OCI-LY7 (cell line): ENCODE measurements around the gene PARP2. TPM values are rescaled to one million over a fixed set of nuclear protein-coding genes. Genes with fewer than 3 reads are reported as not detected.

Experiments used
- BruUV-seq: library from RNA; stranded (reverse); fragments of 400-500 nt; replicated peaks from 2 replicates; lab custom pipeline; 2021; lab: Mats Ljungman, UMichigan
- CTCF ChIA-PET: fragments of 300-600 bp; sonication (Branson Sonifier 250); formaldehyde crosslinking; loops from one replicate; lab custom pipeline; 2022; ENCODE audit warnings: antibody characterized with exemption; ENCODE audit not compliant: unreplicated experiment; lab: Charles Lee
- POLR2A ChIA-PET: fragments of 300-600 bp; sonication (Branson Sonifier 250); formaldehyde crosslinking; loops from one replicate; lab custom pipeline; 2022; ENCODE audit warnings: antibody characterized with exemption; lab: Charles Lee
- DNase-seq: peaks from one replicate; pipeline ENCODE4 v3.0.0-alpha.2; 2015; ENCODE audit warnings: low spot score
- H2AFZ ChIP-seq: fragments of 200-600 bp; sonication (generic), shearing (Covaris generic); 2 replicates; pipeline ENCODE4 v1.6.1; 2014; ENCODE audit warnings: mild to moderate bottlenecking, antibody characterized with exemption, low read length, moderate library complexity
- H3K27ac ChIP-seq: fragments of 200-600 bp; sonication (generic); 2 replicates; pipeline ENCODE4 v1.5.1; 2014; ENCODE audit warnings: mixed run types, low read depth, mild to moderate bottlenecking, moderate library complexity, low read length, inconsistent platforms; ENCODE audit not compliant: poor library complexity, severe bottlenecking
- H3K36me3 ChIP-seq: fragments of 200-600 bp; sonication (generic); 2 replicates; pipeline ENCODE4 v1.6.1; 2014; ENCODE audit warnings: mild to moderate bottlenecking, antibody characterized with exemption, low read length, moderate library complexity, mixed read lengths; ENCODE audit not compliant: insufficient read depth
- H3K4me1 ChIP-seq: fragments of 200-600 bp; sonication (generic); 2 replicates; pipeline ENCODE4 v1.5.1; 2014; ENCODE audit warnings: mild to moderate bottlenecking, low read length; ENCODE audit not compliant: insufficient read depth, poor library complexity, severe bottlenecking
- H3K4me2 ChIP-seq: fragments of 200-600 bp; sonication (generic); 2 replicates; pipeline ENCODE4 v1.6.1; 2014; ENCODE audit warnings: mild to moderate bottlenecking, low read length
- H3K4me3 ChIP-seq: fragments of 200-600 bp; sonication (generic); 2 replicates; pipeline ENCODE4 v1.5.1; 2014; ENCODE audit warnings: mild to moderate bottlenecking, low read depth, low read length; ENCODE audit not compliant: poor library complexity, severe bottlenecking
- H3K79me2 ChIP-seq: fragments of 200-600 bp; sonication (generic); 2 replicates; pipeline ENCODE4 v1.6.1; 2016; ENCODE audit warnings: low read depth, mild to moderate bottlenecking, low read length, moderate library complexity, mixed read lengths; ENCODE audit not compliant: insufficient read depth
- H3K9me2 ChIP-seq: fragments of 200-600 bp; sonication (generic); 2 replicates; pipeline ENCODE4 v1.6.1; 2016; ENCODE audit warnings: mild to moderate bottlenecking, low read length, mixed read lengths; ENCODE audit not compliant: insufficient read depth
- H3K9me3 ChIP-seq: fragments of 200-600 bp; sonication (generic); 2 replicates; pipeline ENCODE4 v1.6.1; 2014; ENCODE audit warnings: mild to moderate bottlenecking, mixed run types, low read length, mixed read lengths
- H4K20me1 ChIP-seq: fragments of 200-600 bp; sonication (generic); 2 replicates; pipeline ENCODE4 v1.6.1; 2014; ENCODE audit warnings: mild to moderate bottlenecking, antibody characterized with exemption, low read length, moderate library complexity, mixed read lengths; ENCODE audit not compliant: insufficient read depth
- CTCF ChIP-seq: fragments of 200-600 bp; sonication (generic); conservative IDR thresholded peaks from 2 replicates; pipeline ENCODE4 v1.5.1; 2014; ENCODE audit warnings: mild to moderate bottlenecking, antibody characterized with exemption, low read length, moderate library complexity, mixed read lengths
- EZH2phosphoT487 ChIP-seq: fragments of 200-600 bp; sonication (generic); IDR thresholded peaks from 2 replicates; pipeline ENCODE4 v1.6.1; 2018; ENCODE audit warnings: low read depth, borderline replicate concordance, mild to moderate bottlenecking, mixed run types, antibody characterized with exemption, low read length, moderate library complexity, mixed read lengths
- intact Hi-C: fragments of 100-400 bp; cut with micrococcal nuclease; formaldehyde crosslinking; loops from one replicate; pipeline ENCODE4 v1.10.0; 2022; ENCODE audit not compliant: unreplicated experiment
- total RNA-seq, 2 experiments: library from RNA; depleted of rRNA in 1 of 2; stranded (reverse); fragments of >200 nt in 1 of 2; shearing (Covaris generic) in 1 of 2; gene quantifications; 2 replicates each; pipeline ENCODE4 v1.2.3, GENCODE V29; 2014 to 2022

Gene PARP2
- total RNA-seq, 2 experiments from 2014 or later, result 44.4 to 55.4 TPM

DNA sequence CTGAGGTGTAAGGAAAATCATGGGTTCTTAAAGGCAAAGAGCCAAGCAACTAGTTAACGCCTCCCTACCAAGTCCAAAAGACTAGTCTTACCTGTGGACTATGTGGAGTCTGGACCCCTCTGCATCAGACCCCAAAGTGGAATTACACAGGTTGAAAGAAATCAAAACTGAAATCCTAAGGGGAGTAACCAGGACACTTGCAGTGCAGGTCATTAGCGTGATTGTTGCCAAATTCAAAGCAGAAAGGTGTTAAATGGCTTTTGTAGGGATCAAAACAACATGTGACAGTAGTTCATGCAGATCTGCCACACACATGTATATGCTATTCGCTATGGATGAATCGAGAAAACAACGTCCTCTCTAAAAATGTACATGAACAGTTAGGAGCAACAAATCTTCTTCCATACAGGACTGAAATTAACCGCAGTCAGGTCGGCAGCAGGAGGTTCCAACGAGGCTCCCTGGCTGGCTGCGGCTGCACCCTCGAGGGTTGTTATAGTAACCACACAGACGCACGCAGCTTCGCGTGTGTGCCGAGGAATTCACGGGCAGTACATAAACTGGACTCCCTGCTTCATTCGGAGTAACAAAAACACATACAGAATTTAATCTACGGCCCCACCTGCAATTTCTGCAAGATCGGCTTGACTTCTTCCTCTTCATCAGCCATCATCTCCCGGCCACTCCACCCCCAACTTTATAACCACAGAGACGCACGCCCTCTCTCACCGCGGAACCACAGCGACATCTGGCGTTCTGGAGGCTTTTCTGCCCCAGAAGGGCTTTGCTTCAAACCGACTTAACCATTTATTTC is 38.0 kb upstream of the PARP2 start, which contains the start of gene TTC5:
Gene TTC5, minus strand, starts transcription at position 687 of the 814 bp plus-strand sequence. Its CDS starts 14 bp downstream, at position 673.
- H3K4me3 ChIP-seq, result peak within 1 kb of the TSS; percentile 84
- intact Hi-C loops, result loop anchor here (1.0 to 2.0 kb wide), 3 partner anchors 38 to 307 kb away; partner anchors contain the start of genes PARP2 and PIP4P1
- H2AFZ ChIP-seq, result peak within 1 kb of the TSS; percentile 87
- TF ChIP-seq EZH2phosphoT487 (no peak), CTCF (peak; percentile 98)
- no peaks in the 10 kb centered on the region for H4K20me1 ChIP-seq
- peaks cover 14% of the 10 kb centered on the region for H3K4me1 ChIP-seq
- DNase-seq, result peak; percentile 90
- peaks cover 15% of the 10 kb centered on the region; the same call in 1 of the 2 replicates for H3K79me2 ChIP-seq
- POLR2A ChIA-PET, result interaction anchor here (0.6 to 1.0 kb wide), 3 partner anchors 234 to 378 kb away, joined by 3 to 4 read pairs (median 4); no protein-coding TSS in a partner anchor
- peaks cover 16% of the 10 kb centered on the region for H3K36me3 ChIP-seq
- H3K4me2 ChIP-seq, result peak within 1 kb of the TSS; percentile 93
- no peaks in the 10 kb centered on the region for H3K9me3 ChIP-seq
- H3K27ac ChIP-seq, result peak within 1 kb of the TSS; percentile 29
- BruUV-seq, result TSS peak; percentile 84
- CTCF ChIA-PET, result interaction anchor here (0.6 kb wide), 1 partner anchor 302 kb away, joined by 3 read pairs; no protein-coding TSS in a partner anchor
- no peaks in the 10 kb centered on the region for H3K9me2 ChIP-seq

DNA sequence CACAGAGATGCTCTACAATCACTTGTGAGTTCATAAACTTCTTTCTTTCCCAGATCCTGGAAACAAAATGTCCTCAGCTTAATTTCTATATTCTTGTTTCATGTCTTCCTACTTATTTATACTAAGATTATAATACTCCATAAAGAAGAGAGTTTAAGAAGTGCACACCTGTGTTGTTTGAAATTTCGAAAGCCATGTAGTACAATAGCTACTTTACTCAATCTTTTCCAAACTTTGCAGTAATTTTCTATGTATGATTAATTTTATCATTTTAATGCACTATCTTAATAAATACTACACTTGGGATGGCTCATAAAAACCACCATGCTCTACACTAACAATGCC is 37.4 kb upstream of the PARP2 start:
- Histone ChIP-seq H3K79me2 (peaks cover 15% of the 10 kb centered on the region; the same call in 1 of the 2 replicates), H3K9me2 (no peaks in the 10 kb centered on the region), H2AFZ (no peak overlapping the region; the same call in 1 of the 2 replicates), H3K36me3 (peaks cover 10% of the 10 kb centered on the region), H3K4me3 (peak overlapping the region; percentile 84), H3K4me1 (peaks cover 14% of the 10 kb centered on the region), H4K20me1 (no peaks in the 10 kb centered on the region), H3K9me3 (no peaks in the 10 kb centered on the region), H3K4me2 (no peak overlapping the region), H3K27ac (no peak overlapping the region)
- BruUV-seq, result no TSS peak
- no peak for DNase-seq
- ChIA-PET POLR2A (interaction anchor here (0.7 to 1.0 kb wide), 2 partner anchors 307 to 377 kb away, joined by 4 read pairs; no protein-coding TSS in a partner anchor), CTCF (no interaction called here)
- TF ChIP-seq CTCF (peak; percentile 52; the same call in 1 of the 2 replicates), EZH2phosphoT487 (no peak)
- intact Hi-C loops, result no loop called here
